Testis (tissue), 3 donors: Measurements from ENCODE around the gene EPB41L4A. TPM values are rescaled to one million over a fixed set of nuclear protein-coding genes. Genes with fewer than 3 reads are reported as not detected.

Experiments used
- DNase-seq: peaks from one replicate; pipeline ENCODE4 v3.0.0-alpha.2; 2019
- H3K27ac ChIP-seq, 2 donors: fragments of 200-600 bp; sonication (generic); one replicate each; pipeline ENCODE4 v1.5.1; 2019
- H3K27me3 ChIP-seq: fragments of 200-600 bp; sonication (generic); one replicate; pipeline ENCODE4 v1.5.1; 2019
- H3K36me3 ChIP-seq: fragments of 200-600 bp; sonication (generic); one replicate; pipeline ENCODE4 v1.5.1; 2017; ENCODE audit warnings: low read depth; ENCODE audit errors: missing control alignments
- H3K4me1 ChIP-seq: fragments of 200-600 bp; sonication (generic); one replicate; pipeline ENCODE4 v1.5.1; 2019
- H3K4me3 ChIP-seq, 2 donors: fragments of 200-600 bp; sonication (generic); one replicate each; pipeline ENCODE4 v1.5.1; 2017 to 2019
- H3K9me3 ChIP-seq: fragments of 200-600 bp; sonication (generic); one replicate; pipeline ENCODE4 v1.5.1; 2017
- CTCF ChIP-seq, 3 experiments: fragments of 450-650 bp in 2 of 3; fragments of 200-600 bp in 1 of 3; sonication (generic) in 1 of 3; IDR thresholded peaks; one replicate each; pipeline ENCODE4 v1.5.1; 2016 to 2019; ENCODE audit warnings: antibody characterized with exemption in 3 of 3, mild to moderate bottlenecking in 2 of 3, moderate library complexity in 1 of 3
- POLR2A ChIP-seq: fragments of 450-650 bp; IDR thresholded peaks from one replicate; pipeline ENCODE4 v1.6.1; 2017; ENCODE audit warnings: antibody characterized with exemption, mild to moderate bottlenecking, moderate library complexity
- WGBS, 2 donors: methylation state at CpG; one replicate each; pipeline ENCODE4 v1.1.5; 2018; 5-methylcytosine and 5-hydroxymethylcytosine counted together
- intact Hi-C: fragments of 100-400 bp; cut with DNase I; formaldehyde crosslinking; loops from one replicate; pipeline ENCODE4 v1.15.1; 2023; ENCODE audit warnings: low total_unique reads
- polyA plus RNA-seq: library from polyadenylated mRNA; stranded (reverse); fragments of 350-450 nt; fragmentation: Illumina TruSeq; extraction: RNeasy Lipid Tissue Mini Kit (QIAGEN cat#74804); gene quantifications from one replicate; pipeline ENCODE4 v1.2.3, GENCODE V29; 2014; ENCODE audit warnings: low read depth, low replicate concordance; ENCODE audit not compliant: insufficient read depth
- total RNA-seq, 2 donors: library from RNA; depleted of rRNA; stranded (reverse); fragments of >200 nt; gene quantifications; one replicate each; pipeline ENCODE4 v1.2.3, GENCODE V29; 2016

The EPB41L4A gene
- total and polyA plus RNA-seq, 3 donors from 2014 or later: 9.0 to 23.9 (median 13.3) TPM

- TF ChIP-seq CTCF (IDR thresholded peaks at IDR 0.05) (no peak), POLR2A (no peak)
- 86 to 93% methylated on average over 3 of the region's 3 CpGs for WGBS, 2 donors
- no peaks in the 10 kb centered on the region for H3K27me3 ChIP-seq
- H3K4me3 ChIP-seq: no peak overlapping the region
- H3K4me1 ChIP-seq: no peaks in the 10 kb centered on the region
- H3K36me3 ChIP-seq: no peaks in the 10 kb centered on the region
- intact Hi-C loops: no loop called here
- no peaks in the 10 kb centered on the region for H3K9me3 ChIP-seq
- no peak overlapping the region for H3K27ac ChIP-seq
- DNase-seq: no peak
These were observed 297.8 kb downstream of the EPB41L4A start for GRCh38 chr5:112121258-112121657.

GRCh38 chr5:112119969-112120368, 299.1 kb downstream of the EPB41L4A start:
- WGBS, 2 donors: 40 to 57% methylated on average over 2 of the region's 2 CpGs
- no peak overlapping the region for H3K4me3 ChIP-seq
- H3K27ac ChIP-seq: no peak overlapping the region
- no peak for DNase-seq
- intact Hi-C loops: no loop called here
- H3K27me3 ChIP-seq: no peaks in the 10 kb centered on the region
- H3K4me1 ChIP-seq: no peaks in the 10 kb centered on the region
- H3K9me3 ChIP-seq: no peaks in the 10 kb centered on the region
- TF ChIP-seq CTCF (IDR thresholded peaks at IDR 0.05) (no peak), POLR2A (no peak)
- H3K36me3 ChIP-seq: no peaks in the 10 kb centered on the region

GRCh38 chr5:112119508-112119907, 299.6 kb downstream of the EPB41L4A start:
- no peak for TF ChIP-seq CTCF (IDR thresholded peaks at IDR 0.05)
- TF ChIP-seq POLR2A: no peak
- DNase-seq: no peak
- Histone ChIP-seq H3K4me3 (no peak overlapping the region), H3K27me3 (no peaks in the 10 kb centered on the region), H3K27ac (no peak overlapping the region), H3K36me3 (no peaks in the 10 kb centered on the region), H3K9me3 (no peaks in the 10 kb centered on the region), H3K4me1 (no peaks in the 10 kb centered on the region)
- 59 to 60% methylated on average over 3 of the region's 3 CpGs for WGBS, 2 donors
- intact Hi-C loops: no loop called here

- no peaks in the 10 kb centered on the region for H3K9me3 ChIP-seq
- intact Hi-C loops: no loop called here
- TF ChIP-seq CTCF (IDR thresholded peaks at IDR 0.05) (no peak), POLR2A (no peak)
- H3K27me3 ChIP-seq: no peaks in the 10 kb centered on the region
- DNase-seq: no peak
- no peak overlapping the region for H3K27ac ChIP-seq
- H3K4me1 ChIP-seq: no peaks in the 10 kb centered on the region
- 71 to 87% methylated on average over 1 of the region's 1 CpG for WGBS, 2 donors
- H3K4me3 ChIP-seq: no peak overlapping the region
- no peaks in the 10 kb centered on the region for H3K36me3 ChIP-seq
These were observed 301.5 kb downstream of the EPB41L4A start for GRCh38 chr5:112117551-112117950.

GRCh38 chr5:112116371-112116770, 302.7 kb downstream of the EPB41L4A start:
- Histone ChIP-seq H3K4me1 (no peaks in the 10 kb centered on the region), H3K27me3 (no peaks in the 10 kb centered on the region), H3K4me3 (no peak overlapping the region), H3K27ac (no peak overlapping the region), H3K9me3 (no peaks in the 10 kb centered on the region), H3K36me3 (no peaks in the 10 kb centered on the region)
- intact Hi-C loops: no loop called here
- TF ChIP-seq CTCF (IDR thresholded peaks at IDR 0.05) (no peak), POLR2A (no peak)
- DNase-seq: no peak
